A673 (cell line): Measurements from ENCODE around the gene UTP4.

Experiments used
- CTCF ChIP-seq: fragments of 300-800, 200-600 bp; sonication (generic); conservative IDR thresholded peaks from 2 replicates; pipeline ENCODE4 v1.5.1; 2017; ENCODE audit warnings: low read depth, mild to moderate bottlenecking, antibody characterized with exemption, low read length, moderate library complexity, mixed read lengths
- EZH2 ChIP-seq: fragments of 200-600 bp; sonication (generic); IDR thresholded peaks from 2 replicates; pipeline ENCODE4 v1.6.1; 2017; ENCODE audit warnings: borderline replicate concordance, low read depth, mild to moderate bottlenecking, mixed read lengths, antibody characterized with exemption, low read length; ENCODE audit not compliant: poor library complexity, severe bottlenecking

- TF ChIP-seq CTCF, result no peak
- TF ChIP-seq EZH2, result no peak
Measured at GRCh38 chr16:69114976-69115355, 17.5 kb upstream of the UTP4 start.
